CD4-positive, CD25-positive, alpha-beta regulatory T cell (primary cell): ENCODE measurements around the gene HOXC6. TPM values are rescaled to one million over a fixed set of nuclear protein-coding genes. Genes with fewer than 3 reads are reported as not detected.

Experiments
- ATAC-seq, 2 donors: fragments of 150-1000 bp; cut with Tn5 transposase; one replicate each; pipeline ENCODE4 v1.10.0; 2021; ENCODE audit warnings: low read depth in 2 of 2, moderate number of reproducible peaks in 2 of 2, moderate library complexity in 1 of 2
- DNase-seq, 3 donors: peaks; one replicate each; pipeline versions ENCODE4 v3.0.0 to v3.0.0-alpha.2; 2012 to 2022; ENCODE audit warnings: mixed read lengths in 1 of 3
- H3K27ac ChIP-seq: one replicate; pipeline ENCODE4 v1.7.0; 2013; ENCODE audit warnings: mild to moderate bottlenecking, low read length; ENCODE audit not compliant: insufficient read depth, poor library complexity, severe bottlenecking
- H3K27me3 ChIP-seq: one replicate; pipeline ENCODE4 v1.7.0; 2013; ENCODE audit warnings: low read length; ENCODE audit not compliant: control insufficient read depth, insufficient read depth
- H3K36me3 ChIP-seq: one replicate; pipeline ENCODE4 v1.7.0; 2013; ENCODE audit warnings: mild to moderate bottlenecking, low read length, moderate library complexity; ENCODE audit not compliant: control insufficient read depth, insufficient read depth
- H3K4me1 ChIP-seq: 2 replicates; pipeline ENCODE4 v1.7.0; 2013; ENCODE audit warnings: mild to moderate bottlenecking, low read length; ENCODE audit not compliant: insufficient read depth, control insufficient read depth, poor library complexity, severe bottlenecking
- H3K4me3 ChIP-seq: one replicate; pipeline ENCODE4 v1.7.0; 2013; ENCODE audit warnings: low read depth, mild to moderate bottlenecking, low read length, moderate library complexity
- H3K9me3 ChIP-seq, 2 experiments: 1 replicate in 1 of 2; 2 replicates in 1 of 2; pipeline ENCODE4 v1.7.0; 2013; ENCODE audit warnings: low read length in 2 of 2, mild to moderate bottlenecking in 1 of 2, moderate library complexity in 1 of 2; ENCODE audit not compliant: control insufficient read depth in 2 of 2
- H3K27ac Mint-ChIP-seq, 3 donors: one replicate each; pipeline ENCODE4 v1.8.0; 2020 to 2022; ENCODE audit warnings: mild to moderate bottlenecking in 3 of 3, mixed read lengths in 3 of 3, moderate library complexity in 2 of 3
- H3K27me3 Mint-ChIP-seq: one replicate; pipeline ENCODE4 v1.8.0; 2022; ENCODE audit warnings: mild to moderate bottlenecking, mixed read lengths
- H3K36me3 Mint-ChIP-seq: one replicate; pipeline ENCODE4 v1.8.0; 2020; ENCODE audit warnings: mixed read lengths
- H3K4me1 Mint-ChIP-seq, 4 donors: one replicate each; pipeline ENCODE4 v1.8.0; 2020 to 2022; ENCODE audit warnings: mixed read lengths in 4 of 4, mild to moderate bottlenecking in 1 of 4
- H3K4me3 Mint-ChIP-seq, 4 donors: one replicate each; pipeline ENCODE4 v1.8.0; 2020 to 2022; ENCODE audit warnings: mild to moderate bottlenecking in 4 of 4, mixed read lengths in 4 of 4, moderate library complexity in 3 of 4
- H3K9me3 Mint-ChIP-seq, 7 donors: one replicate each; pipeline ENCODE4 v1.8.0; 2020 to 2022; ENCODE audit warnings: mixed read lengths in 7 of 7, mild to moderate bottlenecking in 3 of 7, moderate library complexity in 2 of 7
- polyA plus RNA-seq, 4 donors: library from polyadenylated mRNA; unstranded; fragments of 300-500 nt; fragmentation: Illumina TruSeq; gene quantifications; one replicate each; pipeline ENCODE4 v1.2.3, GENCODE V29; 2021
- total RNA-seq: library from RNA; stranded (reverse); gene quantifications from one replicate; pipeline ENCODE4 v1.2.3, GENCODE V29; 2022

Gene HOXC6
- total and polyA plus RNA-seq, 5 donors from 2014 or later, result not detected

- Histone ChIP-seq H3K36me3 (no peaks in the 10 kb centered on the region), H3K27me3 (peaks cover 56% of the 10 kb centered on the region), H3K4me3 (no peak overlapping the region), H3K4me1 (peaks cover 26% of the 10 kb centered on the region), H3K9me3 (no peaks in the 10 kb centered on the region), H3K27ac (no peak overlapping the region)
- H3K4me1 Mint-ChIP-seq, result peaks cover 5 to 33% (median 16%) of the 10 kb centered on the region in 4 donors
- H3K36me3 Mint-ChIP-seq, result no peaks in the 10 kb centered on the region
- no peak overlapping the region for H3K27ac Mint-ChIP-seq
- peaks cover 0 to 3% (median 0%) of the 10 kb centered on the region in 7 donors for H3K9me3 Mint-ChIP-seq
- no peak for DNase-seq
- H3K27me3 Mint-ChIP-seq, result peaks cover 99% of the 10 kb centered on the region
- H3K4me3 Mint-ChIP-seq, result peak overlapping the region in 1 of 4 donors; percentile 5
- no peak for ATAC-seq
Observed at GRCh38 chr12:54002915-54003389, 25.3 kb upstream of the HOXC6 start.

DNA sequence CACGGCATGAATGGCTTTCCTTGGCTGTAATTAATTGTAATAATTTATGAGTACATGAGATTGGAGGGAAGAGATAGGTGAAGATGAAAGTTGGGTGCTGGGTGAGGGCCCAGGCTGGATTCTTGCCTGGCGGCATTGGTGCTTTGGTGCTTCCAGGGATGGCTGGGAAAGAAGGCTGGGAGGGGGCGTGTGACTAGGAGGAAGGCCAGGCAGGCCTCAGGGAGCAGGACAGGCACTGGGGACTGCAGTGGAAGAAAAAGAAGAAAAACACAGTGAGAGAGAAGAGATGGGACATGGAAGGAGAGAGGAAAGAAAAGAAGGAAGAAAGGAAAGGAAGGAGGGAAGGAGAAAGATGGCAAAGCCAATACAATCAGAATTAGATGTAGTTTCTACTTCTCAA lies 24.6 kb upstream of the HOXC6 start:
- peaks cover 60% of the 10 kb centered on the region for H3K27me3 ChIP-seq
- no peak overlapping the region for H3K27ac ChIP-seq
- Mint-ChIP-seq H3K9me3 (peaks cover 0 to 3% (median 0%) of the 10 kb centered on the region in 7 donors), H3K4me3 (peak overlapping the region in 1 of 4 donors; percentile 5), H3K27ac (no peak overlapping the region), H3K27me3 (peaks cover 97% of the 10 kb centered on the region), H3K4me1 (peaks cover 5 to 31% (median 16%) of the 10 kb centered on the region in 4 donors), H3K36me3 (no peaks in the 10 kb centered on the region)
- no peak overlapping the region for H3K4me3 ChIP-seq
- DNase-seq, result no peak
- H3K4me1 ChIP-seq, result peaks cover 26% of the 10 kb centered on the region
- no peaks in the 10 kb centered on the region for H3K36me3 ChIP-seq
- no peak for ATAC-seq
- H3K9me3 ChIP-seq, result no peaks in the 10 kb centered on the region

DNA sequence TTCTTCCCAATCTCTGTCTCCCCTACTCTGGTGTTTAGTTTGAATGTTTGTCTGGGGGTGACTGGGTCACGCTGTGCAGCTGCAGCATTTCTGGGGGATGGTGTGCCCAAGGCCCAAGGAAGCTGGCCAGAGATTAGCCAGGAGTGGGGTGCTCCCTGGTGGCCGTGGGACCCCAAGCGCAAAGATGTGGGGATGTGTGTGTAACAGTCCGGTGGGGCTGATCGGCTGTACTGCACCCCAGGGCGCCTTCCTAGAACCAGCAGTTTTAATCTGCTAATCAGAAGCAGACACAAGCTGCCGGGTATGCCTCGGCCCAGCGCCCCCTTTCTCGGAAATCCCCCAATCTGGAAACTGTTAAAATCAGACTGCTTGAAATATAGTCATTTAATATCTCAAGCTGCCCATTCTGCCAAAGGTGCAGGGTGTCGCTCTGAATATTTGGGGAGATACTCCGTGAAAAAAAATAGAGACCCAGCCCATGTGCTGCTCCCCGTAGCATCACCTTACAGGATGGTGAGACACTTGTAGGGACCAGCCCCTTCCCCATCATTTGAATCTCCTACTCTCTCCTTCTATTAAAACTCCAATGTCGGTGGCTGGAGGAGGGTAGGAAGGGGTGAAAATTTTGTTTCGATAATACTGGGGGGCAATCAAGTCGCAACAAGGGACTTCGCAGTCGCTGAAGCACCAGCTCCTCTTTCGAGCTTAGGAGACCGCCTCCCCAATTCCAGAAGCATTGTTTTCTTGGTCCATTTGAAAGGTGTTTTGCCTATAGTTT lies 24.0 kb upstream of the HOXC6 start:
- Mint-ChIP-seq H3K4me3 (peak overlapping the region in 1 of 4 donors; percentile 5), H3K4me1 (peaks cover 5 to 34% (median 16%) of the 10 kb centered on the region in 4 donors)
- H3K9me3 ChIP-seq, result no peaks in the 10 kb centered on the region

GRCh38 chr12:54004841-54005530 lies 23.3 kb upstream of the HOXC6 start:
- H3K4me3 ChIP-seq, result no peak overlapping the region
- H3K4me1 ChIP-seq, result peaks cover 31% of the 10 kb centered on the region
- H3K27ac ChIP-seq, result no peak overlapping the region
- Mint-ChIP-seq H3K4me3 (peak overlapping the region in 1 of 4 donors; percentile 23), H3K4me1 (peaks cover 6 to 35% (median 14%) of the 10 kb centered on the region in 4 donors), H3K36me3 (no peaks in the 10 kb centered on the region), H3K27me3 (peaks cover 93% of the 10 kb centered on the region), H3K9me3 (peaks cover 0 to 6% (median 0%) of the 10 kb centered on the region in 7 donors), H3K27ac (no peak overlapping the region)
- no peak for ATAC-seq
- peaks cover 59% of the 10 kb centered on the region for H3K27me3 ChIP-seq
- H3K9me3 ChIP-seq, result no peaks in the 10 kb centered on the region
- H3K36me3 ChIP-seq, result no peaks in the 10 kb centered on the region
- no peak for DNase-seq

More for the DNA sequence above, 24.0 kb upstream of the HOXC6 start:
- Mint-ChIP-seq H3K27ac (no peak overlapping the region), H3K27me3 (peaks cover 93% of the 10 kb centered on the region), H3K36me3 (no peaks in the 10 kb centered on the region), H3K9me3 (peaks cover 0 to 3% (median 0%) of the 10 kb centered on the region in 7 donors)
- ATAC-seq (no peak), DNase-seq (no peak)
- no peaks in the 10 kb centered on the region for H3K36me3 ChIP-seq
- no peak overlapping the region for H3K27ac ChIP-seq
- H3K27me3 ChIP-seq, result peaks cover 57% of the 10 kb centered on the region
- H3K4me3 ChIP-seq, result no peak overlapping the region
- peaks cover 30% of the 10 kb centered on the region for H3K4me1 ChIP-seq

- Mint-ChIP-seq H3K4me3 (peak overlapping the region in 3 of 4 donors; percentile 23 to 91 (median 65)), H3K27ac (no peak overlapping the region), H3K4me1 (peaks cover 6 to 35% (median 13%) of the 10 kb centered on the region in 4 donors), H3K36me3 (no peaks in the 10 kb centered on the region), H3K9me3 (peaks cover 0 to 9% (median 0%) of the 10 kb centered on the region in 7 donors), H3K27me3 (peaks cover 94% of the 10 kb centered on the region)
- H3K27ac ChIP-seq, result no peak overlapping the region
- H3K36me3 ChIP-seq, result no peaks in the 10 kb centered on the region
- H3K4me3 ChIP-seq, result no peak overlapping the region
- ATAC-seq (no peak), DNase-seq (no peak)
- peaks cover 27% of the 10 kb centered on the region for H3K4me1 ChIP-seq
- no peaks in the 10 kb centered on the region for H3K9me3 ChIP-seq
- H3K27me3 ChIP-seq, result peaks cover 59% of the 10 kb centered on the region
Observed at GRCh38 chr12:54005531-54005852, 22.7 kb upstream of the HOXC6 start.

DNA sequence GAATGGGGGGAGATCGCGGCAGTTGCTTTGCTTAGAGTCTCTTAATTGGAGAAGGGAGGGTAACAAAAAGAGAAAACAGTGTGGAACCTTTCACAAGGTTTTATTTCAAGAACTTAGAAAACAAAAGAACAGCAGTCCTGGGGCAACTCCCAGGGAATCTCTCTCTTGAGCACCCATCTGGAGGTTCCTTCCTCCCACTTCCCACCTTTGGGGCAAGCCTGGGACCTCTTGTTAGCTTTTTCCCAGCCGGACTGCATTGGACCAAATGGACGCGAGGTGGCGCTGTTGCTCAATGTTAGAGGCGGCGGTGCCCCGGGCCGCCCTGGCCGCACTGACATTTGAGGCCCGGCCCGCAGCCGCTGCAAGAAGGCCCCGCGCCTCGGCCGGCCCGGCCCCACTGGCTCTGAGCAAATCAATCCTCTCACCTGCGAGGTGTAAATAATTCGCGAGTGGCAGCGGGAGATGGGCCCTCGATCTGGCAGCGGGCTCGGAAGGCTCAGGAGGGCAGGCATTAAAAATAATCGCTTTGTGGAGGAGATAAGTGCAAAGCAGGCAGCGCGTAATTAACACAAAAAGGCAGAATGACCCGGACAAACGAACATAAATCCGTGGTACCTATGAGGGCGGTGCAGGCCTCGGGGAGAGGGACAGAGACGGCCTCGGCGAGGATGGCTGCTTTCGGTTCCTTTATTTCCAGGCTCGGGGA lies 22.2 kb upstream of the HOXC6 start:
- Mint-ChIP-seq H3K27ac (peak overlapping the region in 1 of 3 donors; percentile 76), H3K36me3 (no peaks in the 10 kb centered on the region), H3K9me3 (peaks cover 0 to 11% (median 0%) of the 10 kb centered on the region in 7 donors), H3K4me3 (peak overlapping the region; percentile 61 to 91 (median 80)), H3K27me3 (peaks cover 94% of the 10 kb centered on the region), H3K4me1 (peaks cover 6 to 37% (median 15%) of the 10 kb centered on the region in 4 donors)
- no peaks in the 10 kb centered on the region for H3K36me3 ChIP-seq
- DNase-seq (peak; percentile 73 to 83 (median 75)), ATAC-seq (peak; percentile 72 to 77)
- peaks cover 58% of the 10 kb centered on the region for H3K27me3 ChIP-seq
- peak overlapping the region; percentile 54 for H3K4me3 ChIP-seq
- no peaks in the 10 kb centered on the region for H3K9me3 ChIP-seq
- no peak overlapping the region for H3K27ac ChIP-seq
- peaks cover 25% of the 10 kb centered on the region for H3K4me1 ChIP-seq

DNA sequence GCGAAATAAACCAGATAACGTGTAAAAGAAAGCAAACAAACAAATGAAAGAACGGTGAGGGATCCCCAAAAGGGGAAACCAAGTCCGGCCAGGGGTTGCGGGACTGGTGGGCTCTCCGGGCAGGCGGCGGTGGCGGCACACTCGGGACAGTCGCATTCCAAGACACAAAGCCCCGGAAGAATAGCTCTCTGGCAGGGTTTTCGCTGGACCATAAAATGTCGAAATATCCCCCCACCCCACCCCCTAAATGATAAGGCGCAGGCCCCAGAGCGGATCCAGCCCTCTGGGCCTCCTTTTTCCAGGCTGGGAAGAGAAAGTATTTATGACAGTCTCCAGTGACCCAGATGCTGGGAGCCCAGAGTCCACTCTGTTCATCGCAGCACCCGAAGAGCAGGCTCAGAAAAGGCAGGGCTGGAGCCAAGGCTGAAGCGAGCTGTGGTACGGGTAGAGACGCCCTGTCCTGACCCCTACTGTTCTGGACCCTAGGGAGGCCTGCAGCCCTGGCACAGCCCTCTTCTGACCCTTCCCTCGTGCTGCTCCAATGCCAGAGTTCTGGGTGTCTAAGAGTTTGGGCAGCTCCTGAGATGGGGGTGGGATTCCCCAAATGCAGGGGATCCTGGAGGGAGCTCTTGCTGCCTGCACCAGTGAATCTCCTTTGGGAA lies 21.6 kb upstream of the HOXC6 start:
- ATAC-seq (no peak), DNase-seq (no peak)
- H3K27me3 ChIP-seq, result peaks cover 64% of the 10 kb centered on the region
- H3K9me3 Mint-ChIP-seq, result peaks cover 0 to 13% (median 0%) of the 10 kb centered on the region in 7 donors
- H3K27me3 Mint-ChIP-seq, result peaks cover 94% of the 10 kb centered on the region
- H3K27ac ChIP-seq, result no peak overlapping the region
- no peak overlapping the region for H3K27ac Mint-ChIP-seq
- no peaks in the 10 kb centered on the region for H3K9me3 ChIP-seq
- peak overlapping the region; percentile 61 to 91 (median 80) for H3K4me3 Mint-ChIP-seq
- H3K4me3 ChIP-seq, result peak overlapping the region; percentile 54
- peaks cover 32% of the 10 kb centered on the region for H3K4me1 ChIP-seq
- peaks cover 6 to 44% (median 20%) of the 10 kb centered on the region in 4 donors for H3K4me1 Mint-ChIP-seq
- no peaks in the 10 kb centered on the region for H3K36me3 ChIP-seq
- no peaks in the 10 kb centered on the region for H3K36me3 Mint-ChIP-seq
